Lung (tissue), 12 donors: ENCODE results near the gene HOXA9. TPM values are rescaled to one million over a fixed set of nuclear protein-coding genes. Genes with fewer than 3 reads are reported as not detected.

Experiments used
- ATAC-seq: fragments of 200-7000 bp; cut with Tn5 transposase; one replicate; pipeline ENCODE4 v1.9.1; 2020; ENCODE audit warnings: moderate number of reproducible peaks; ENCODE audit not compliant: insufficient read depth, low FRiP score
- DNase-seq, 3 donors: peaks; one replicate each; pipeline ENCODE4 v3.0.0-alpha.2; 2013 to 2017
- H3K27ac ChIP-seq, 2 donors: one replicate each; pipeline ENCODE4 v1.5.1; 2013; ENCODE audit warnings: mild to moderate bottlenecking in 2 of 2, moderate library complexity in 2 of 2, control low read depth in 1 of 2, inconsistent platforms in 1 of 2, low read depth in 1 of 2, low read length in 1 of 2
- H3K27me3 ChIP-seq, 3 donors: one replicate each; pipeline ENCODE4 v1.5.1; 2013; ENCODE audit warnings: low read length in 2 of 3; ENCODE audit not compliant: control insufficient read depth in 3 of 3, insufficient read depth in 3 of 3
- H3K36me3 ChIP-seq, 4 donors: one replicate each; pipeline ENCODE4 v1.5.1; 2013; ENCODE audit warnings: low read length in 4 of 4, mild to moderate bottlenecking in 1 of 4, moderate library complexity in 1 of 4; ENCODE audit not compliant: control insufficient read depth in 4 of 4, insufficient read depth in 4 of 4
- H3K4me1 ChIP-seq, 5 donors: one replicate each; pipeline ENCODE4 v1.5.1; 2013; ENCODE audit warnings: low read length in 5 of 5, mild to moderate bottlenecking in 2 of 5, moderate library complexity in 1 of 5; ENCODE audit not compliant: control insufficient read depth in 5 of 5, insufficient read depth in 5 of 5
- H3K4me3 ChIP-seq: one replicate; pipeline ENCODE4 v1.5.1; 2013; ENCODE audit warnings: mild to moderate bottlenecking, control low read depth, moderate library complexity
- H3K9ac ChIP-seq, 2 donors: one replicate each; pipeline ENCODE4 v1.5.1; 2013; ENCODE audit warnings: low read length in 2 of 2, control low read depth in 1 of 2; ENCODE audit not compliant: insufficient read depth in 1 of 2
- H3K9me3 ChIP-seq, 4 donors: one replicate each; pipeline ENCODE4 v1.5.1; 2013; ENCODE audit warnings: low read length in 3 of 4, mild to moderate bottlenecking in 1 of 4, moderate library complexity in 1 of 4; ENCODE audit not compliant: control insufficient read depth in 4 of 4, insufficient read depth in 3 of 4
- WGBS, 2 donors: extraction: QIAGEN DNeasy Blood & Tissue Kit; methylation state at CpG; one replicate each; pipeline ENCODE4 v1.1.7; 2013; 5-methylcytosine and 5-hydroxymethylcytosine counted together
- polyA plus RNA-seq, 2 donors: library from polyadenylated mRNA; stranded (reverse); fragments of 200-250 nt; gene quantifications; one replicate each; pipeline ENCODE4 v1.2.1, GENCODE V29; 2013
- total RNA-seq, 2 donors: library from RNA; depleted of rRNA in 1 of 2; stranded (reverse); fragments of >200 nt in 1 of 2; gene quantifications; one replicate each; pipeline ENCODE4 v1.2.1, GENCODE V29; 2014 to 2021
- TF ChIP-seq, protein P1 (sequence below): IDR thresholded peaks from 2 replicates; pipeline ENCODE4 v1.5.1; 2012; ENCODE audit warnings: mild to moderate bottlenecking; ENCODE audit errors: control extremely low read depth, extremely low read depth
- donor health status: control.
- donor health status: control.
- donor health status: Bipolar disorder and iron deficiency.
- donor health status: healthy.
- donor health status: DM: yes; HTN: yes; CAD: no.

The HOXA9 gene
- total and polyA plus RNA-seq, 4 donors, result 0.11 to 0.85 (median 0.43) TPM

DNA sequence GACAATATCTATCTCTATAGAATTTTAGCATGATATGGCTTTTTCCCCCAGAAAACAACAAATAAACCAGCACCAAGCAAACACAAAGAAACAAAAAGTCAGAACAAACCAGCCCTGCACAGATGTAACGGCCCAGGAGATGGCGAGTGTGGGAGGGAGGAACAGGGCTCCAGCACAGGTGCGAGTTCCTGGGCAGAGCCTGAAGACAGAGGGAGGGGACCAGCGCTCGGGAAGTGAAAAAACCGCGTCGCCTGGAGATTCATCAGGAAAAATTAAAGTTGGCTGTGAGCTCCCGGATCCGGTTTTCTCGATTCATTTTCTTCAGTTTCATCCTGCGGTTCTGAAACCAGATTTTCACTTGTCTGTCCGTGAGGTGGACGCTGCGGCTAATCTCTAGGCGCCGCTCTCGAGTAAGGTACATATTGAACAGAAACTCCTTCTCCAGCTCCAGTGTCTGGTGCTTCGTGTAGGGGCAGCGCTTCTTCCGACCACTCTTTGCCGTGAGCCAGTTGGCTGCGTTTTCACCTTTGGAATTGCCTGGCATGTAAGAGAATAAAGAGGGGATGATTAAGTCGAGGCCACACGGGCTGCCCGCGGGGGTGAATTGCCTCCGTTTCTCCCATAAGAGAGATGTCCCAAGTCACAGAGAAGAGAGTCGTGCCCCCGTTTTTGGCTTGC, 6.4 kb upstream of the HOXA9 start:
- no peak overlapping the region for H3K4me3 ChIP-seq
- peaks cover 0 to 17% (median 0%) of the 10 kb centered on the region in 4 donors for H3K9me3 ChIP-seq
- TF ChIP-seq, protein P1, sequence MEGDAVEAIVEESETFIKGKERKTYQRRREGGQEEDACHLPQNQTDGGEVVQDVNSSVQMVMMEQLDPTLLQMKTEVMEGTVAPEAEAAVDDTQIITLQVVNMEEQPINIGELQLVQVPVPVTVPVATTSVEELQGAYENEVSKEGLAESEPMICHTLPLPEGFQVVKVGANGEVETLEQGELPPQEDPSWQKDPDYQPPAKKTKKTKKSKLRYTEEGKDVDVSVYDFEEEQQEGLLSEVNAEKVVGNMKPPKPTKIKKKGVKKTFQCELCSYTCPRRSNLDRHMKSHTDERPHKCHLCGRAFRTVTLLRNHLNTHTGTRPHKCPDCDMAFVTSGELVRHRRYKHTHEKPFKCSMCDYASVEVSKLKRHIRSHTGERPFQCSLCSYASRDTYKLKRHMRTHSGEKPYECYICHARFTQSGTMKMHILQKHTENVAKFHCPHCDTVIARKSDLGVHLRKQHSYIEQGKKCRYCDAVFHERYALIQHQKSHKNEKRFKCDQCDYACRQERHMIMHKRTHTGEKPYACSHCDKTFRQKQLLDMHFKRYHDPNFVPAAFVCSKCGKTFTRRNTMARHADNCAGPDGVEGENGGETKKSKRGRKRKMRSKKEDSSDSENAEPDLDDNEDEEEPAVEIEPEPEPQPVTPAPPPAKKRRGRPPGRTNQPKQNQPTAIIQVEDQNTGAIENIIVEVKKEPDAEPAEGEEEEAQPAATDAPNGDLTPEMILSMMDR, result no peak
- H3K27me3 ChIP-seq, result peaks cover 29 to 91% (median 78%) of the 10 kb centered on the region in 3 donors
- DNase-seq (no peak), ATAC-seq (no peak)
- no peaks in the 10 kb centered on the region for H3K36me3 ChIP-seq
- peaks cover 0 to 25% (median 7%) of the 10 kb centered on the region in 5 donors for H3K4me1 ChIP-seq
- no peak overlapping the region for H3K9ac ChIP-seq
- 6 to 12% methylated on average over 30 of the region's 30 CpGs for WGBS, 2 donors
- H3K27ac ChIP-seq, result no peak overlapping the region

DNA sequence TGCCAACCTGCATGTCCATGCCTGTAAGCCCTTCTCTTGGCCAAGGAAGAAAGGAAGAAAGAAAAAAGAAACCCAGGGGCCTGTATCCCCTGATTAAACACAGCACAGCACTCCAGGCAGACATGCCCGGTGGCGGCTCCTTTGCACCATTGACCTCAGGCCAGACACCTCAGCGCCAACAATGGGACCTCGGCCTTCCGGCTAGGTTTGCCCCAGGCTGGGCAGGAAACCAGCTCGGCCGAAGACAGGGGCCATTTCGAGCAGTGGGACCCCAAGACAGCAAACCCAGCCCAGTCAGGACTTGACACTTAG, 5.9 kb upstream of the HOXA9 start:
- no peak overlapping the region for H3K4me3 ChIP-seq
- no peak overlapping the region for H3K9ac ChIP-seq
- TF ChIP-seq, protein P1, result no peak
- whole genome bisulfite sequencing, 2 donors, result 13% methylated on average over 8 of the region's 8 CpGs
- H3K4me1 ChIP-seq, result peaks cover 0 to 26% (median 7%) of the 10 kb centered on the region in 5 donors
- H3K27me3 ChIP-seq, result peaks cover 27 to 91% (median 78%) of the 10 kb centered on the region in 3 donors
- peaks cover 0 to 17% (median 0%) of the 10 kb centered on the region in 4 donors for H3K9me3 ChIP-seq
- ATAC-seq, result no peak
- no peaks in the 10 kb centered on the region for H3K36me3 ChIP-seq
- no peak for DNase-seq
- no peak overlapping the region for H3K27ac ChIP-seq

DNA sequence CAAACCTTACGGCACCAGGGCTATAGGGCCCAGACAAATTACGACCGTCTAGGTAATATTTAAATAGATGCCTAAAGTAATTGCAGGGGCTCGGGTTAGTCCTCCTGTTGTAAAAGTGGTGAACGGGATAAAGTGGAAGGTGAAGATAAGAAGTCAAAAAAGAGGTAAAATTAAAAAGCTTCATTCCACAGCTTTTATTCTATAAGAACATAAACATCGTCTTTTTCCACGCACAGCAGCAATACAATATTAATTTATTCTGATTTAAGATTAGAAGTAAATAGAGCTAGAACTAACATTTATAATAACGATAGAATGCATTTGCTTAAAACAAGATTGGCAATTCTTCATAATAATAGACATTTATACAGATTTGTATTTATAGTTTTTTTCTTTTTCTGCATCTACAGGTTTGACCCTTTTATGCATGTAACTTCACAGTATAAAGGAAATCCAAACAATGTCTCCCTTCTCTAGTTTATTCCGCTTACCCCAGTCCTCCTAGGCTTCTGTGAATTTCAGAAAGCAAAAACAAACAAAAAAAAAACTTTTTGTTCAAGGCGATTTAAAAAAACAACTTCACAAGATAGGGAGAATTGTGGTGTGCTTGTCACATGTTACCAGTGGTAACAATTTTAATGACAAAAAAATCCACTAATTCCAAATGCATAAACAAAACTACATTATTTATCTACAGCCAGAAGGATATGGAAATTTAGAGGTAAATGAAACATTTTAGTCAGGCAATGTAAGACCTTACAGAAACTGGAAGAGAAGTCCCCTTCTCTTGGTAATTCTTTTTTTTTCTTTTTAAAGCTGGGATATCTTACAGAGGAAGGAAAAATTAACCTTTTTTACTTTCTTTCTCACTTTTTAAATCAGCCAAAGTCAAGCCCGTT, 5.3 kb upstream of the HOXA9 start:
- WGBS, 2 donors, result 30 to 32% methylated on average over 11 of the region's 11 CpGs
- ATAC-seq, result no peak
- H3K4me3 ChIP-seq, result no peak overlapping the region

More for the DNA sequence above, 5.3 kb upstream of the HOXA9 start:
- Histone ChIP-seq H3K9me3 (peaks cover 0 to 15% (median 0%) of the 10 kb centered on the region in 4 donors), H3K27me3 (peaks cover 21 to 91% (median 80%) of the 10 kb centered on the region in 3 donors), H3K9ac (peak overlapping the region in 1 of 2 donors; percentile 23), H3K36me3 (no peaks in the 10 kb centered on the region), H3K4me1 (peaks cover 0 to 26% (median 7%) of the 10 kb centered on the region in 5 donors), H3K27ac (no peak overlapping the region)
- TF ChIP-seq, protein P1, result no peak
- peak in 1 of 3 donors; percentile 64 for DNase-seq
